Keratinocyte (primary cell): ENCODE results near the gene ISG15. TPM values are rescaled to one million over a fixed set of nuclear protein-coding genes. Genes with fewer than 3 reads are reported as not detected.
"Not testable (repeated sequence)": the region's sequence is repeated elsewhere in the genome, so short reads cannot be mapped to it uniquely, and the experiment has no call there.

Source experiments
- DNase-seq: peaks from one replicate; pipeline ENCODE4 v3.0.0-alpha.2; 2011; ENCODE audit warnings: low read depth, missing footprints, low spot score
- FAIRE-seq: peaks from 2 replicates; lab custom pipeline; 2011; peaks lifted over from hg19 to GRCh38; lab: Jason Lieb, UNC
- H2AFZ ChIP-seq: 2 replicates; pipeline ENCODE4 v1.6.0; 2012; ENCODE audit warnings: low read length, control low read depth, inconsistent platforms; ENCODE audit not compliant: control insufficient read depth
- H3K27ac ChIP-seq: 2 replicates; pipeline ENCODE4 v1.5.1; 2011; ENCODE audit warnings: low read length; ENCODE audit not compliant: control insufficient read depth, insufficient read depth
- H3K27me3 ChIP-seq: 3 replicates; pipeline ENCODE4 v1.6.0; 2011; ENCODE audit warnings: low read length; ENCODE audit not compliant: control insufficient read depth, insufficient read depth; ENCODE audit errors: extremely low read depth
- H3K36me3 ChIP-seq, 2 experiments: 2 replicates in 1 of 2; 3 replicates in 1 of 2; pipeline ENCODE4 v1.5.1; 2011; ENCODE audit warnings: low read length in 2 of 2, mild to moderate bottlenecking in 1 of 2; ENCODE audit not compliant: control insufficient read depth in 2 of 2, insufficient read depth in 2 of 2; ENCODE audit errors: extremely low read depth in 1 of 2
- H3K4me1 ChIP-seq: 3 replicates; pipeline ENCODE4 v1.5.1; 2011; ENCODE audit warnings: low read length; ENCODE audit not compliant: control insufficient read depth, insufficient read depth; ENCODE audit errors: extremely low read depth
- H3K4me2 ChIP-seq: 3 replicates; pipeline ENCODE4 v1.6.0; 2011; ENCODE audit warnings: low read depth, low read length; ENCODE audit not compliant: control insufficient read depth, insufficient read depth; ENCODE audit errors: extremely low read depth
- H3K4me3 ChIP-seq, 3 experiments: fragments of 200-600 bp in 1 of 3; sonication (generic) in 1 of 3; 2 replicates in 2 of 3; 3 replicates in 1 of 3; pipeline ENCODE4 v1.5.1; 2011 to 2016; ENCODE audit warnings: low read length in 3 of 3, mild to moderate bottlenecking in 3 of 3, control low read depth in 2 of 3, inconsistent platforms in 1 of 3, low read depth in 1 of 3, mixed read lengths in 1 of 3, mixed run types in 1 of 3, moderate library complexity in 1 of 3; ENCODE audit not compliant: control insufficient read depth in 2 of 3, insufficient read depth in 2 of 3; ENCODE audit errors: extremely low read depth in 1 of 3
- H3K79me2 ChIP-seq: 2 replicates; pipeline ENCODE4 v1.6.0; 2012; ENCODE audit warnings: low read length; ENCODE audit not compliant: control insufficient read depth, insufficient read depth
- H3K9ac ChIP-seq: 3 replicates; pipeline ENCODE4 v1.6.0; 2011; ENCODE audit warnings: low read length; ENCODE audit not compliant: control insufficient read depth, insufficient read depth; ENCODE audit errors: extremely low read depth
- H3K9me1 ChIP-seq: 3 replicates; pipeline ENCODE4 v1.6.0; 2011; ENCODE audit warnings: low read length; ENCODE audit not compliant: control insufficient read depth, insufficient read depth; ENCODE audit errors: extremely low read depth
- H3K9me3 ChIP-seq: 2 replicates; pipeline ENCODE4 v1.5.1; 2012; ENCODE audit warnings: low read depth, low read length; ENCODE audit not compliant: control insufficient read depth
- H4K20me1 ChIP-seq: 3 replicates; pipeline ENCODE4 v1.6.0; 2011; ENCODE audit warnings: low read length; ENCODE audit not compliant: control insufficient read depth, insufficient read depth; ENCODE audit errors: extremely low read depth
- EZH2 ChIP-seq: IDR thresholded peaks from one replicate; pipeline ENCODE4 v1.6.1; 2012; ENCODE audit warnings: inconsistent platforms, mild to moderate bottlenecking, low read length, moderate library complexity
- dilution Hi-C: fragments of 300-500 bp; cut with MboI; formaldehyde crosslinking; loops from one replicate; pipeline ENCODE4 v1.7.0; 2020; ENCODE audit warnings: low sequenced_read_pairs; ENCODE audit not compliant: extremely low pct_ligation_motif_present
- polyA plus RNA-seq, 5 experiments: library from polyadenylated mRNA; depleted of rRNA in 3 of 5; stranded (reverse) in 3 of 5; stranded (forward) in 1 of 5; unstranded in 1 of 5; fragments of >200 nt; gene quantifications; 1 replicate in 1 of 5; 2 replicates in 3 of 5; 3 replicates in 1 of 5; pipeline versions ENCODE4 v1.2.1 to v1.2.3, GENCODE V29; 2011 to 2012; ENCODE audit warnings: missing spikeins in 2 of 5, low read depth in 1 of 5, low replicate concordance in 1 of 5
- TF ChIP-seq, protein P1 (sequence below), 3 experiments: IDR thresholded peaks in 1 of 3; conservative IDR thresholded peaks in 1 of 3; optimal IDR thresholded peaks in 1 of 3; 2 replicates in 2 of 3; 3 replicates in 1 of 3; pipeline versions ENCODE3 to v1.5.1; 2011; ENCODE audit warnings: low read length in 3 of 3, mild to moderate bottlenecking in 3 of 3, moderate library complexity in 2 of 3, control low read depth in 1 of 3, inconsistent platforms in 1 of 3; ENCODE audit not compliant: insufficient read depth in 2 of 3; ENCODE audit errors: extremely low read depth in 1 of 3

Gene ISG15
- polyA plus RNA-seq, 1 donor (not counting 4 experiments of a cell fraction or from before 2014, with no cell fraction given), result 246 TPM

DNA sequence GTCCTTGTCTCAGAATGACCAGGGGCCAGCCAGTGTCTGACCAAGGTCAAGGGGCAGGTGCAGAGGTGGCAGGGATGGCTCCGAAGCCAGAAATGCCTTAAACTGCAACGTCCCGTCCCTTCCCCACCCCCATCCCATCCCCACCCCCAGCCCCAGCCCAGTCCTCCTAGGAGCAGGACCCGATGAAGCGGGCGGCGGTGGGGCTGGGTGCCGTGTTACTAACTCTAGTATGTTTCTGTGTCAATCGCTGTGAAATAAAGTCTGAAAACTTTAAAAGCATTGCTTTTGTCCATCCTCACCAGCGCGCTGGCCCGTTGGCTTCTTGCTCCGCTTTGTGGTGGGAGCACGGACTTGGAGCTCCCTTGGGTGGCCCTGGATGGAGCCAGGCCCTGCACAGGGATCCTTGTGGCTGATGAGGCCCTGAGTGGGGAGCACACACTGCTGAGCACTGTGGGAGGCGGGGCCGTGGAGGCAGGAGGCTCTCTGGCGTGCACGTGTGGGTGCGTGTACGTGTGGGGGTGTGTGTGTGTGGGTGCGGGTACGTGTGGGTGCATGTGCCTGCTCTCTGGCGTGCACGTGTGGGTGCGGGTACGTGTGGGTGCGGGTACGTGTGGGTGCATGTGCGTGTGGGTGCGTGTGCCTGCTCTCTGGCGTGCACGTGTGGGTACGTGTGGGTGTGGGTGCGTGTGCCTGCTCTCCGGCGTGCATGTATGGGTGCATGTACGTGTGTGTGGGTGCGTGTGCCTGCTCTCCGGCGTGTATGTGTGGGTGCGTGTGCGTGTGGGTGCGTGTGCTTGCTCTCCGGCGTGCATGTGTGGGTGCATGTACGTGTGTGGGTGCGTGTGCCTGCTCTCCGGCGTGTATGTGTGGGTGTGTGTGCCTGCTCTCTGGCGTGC is 42.8 kb downstream of the ISG15 start:
- DNase-seq (no peak), FAIRE-seq (no peak)
- Histone ChIP-seq H3K27me3 (peaks cover 14% of the 10 kb centered on the region), H3K9me1 (no peaks in the 10 kb centered on the region), H3K9ac (no peak overlapping the region), H3K9me3 (no peaks in the 10 kb centered on the region), H3K4me2 (no peak overlapping the region), H3K4me3 (no peak overlapping the region), H4K20me1 (peaks cover 28% of the 10 kb centered on the region), H3K4me1 (peaks cover 7% of the 10 kb centered on the region), H2AFZ (no peak overlapping the region), H3K27ac (no peak overlapping the region), H3K79me2 (no peaks in the 10 kb centered on the region), H3K36me3 (peaks cover 28 to 34% of the 10 kb centered on the region in 2 experiments)
- dilution Hi-C loops, result no loop called here
- no peak for TF ChIP-seq EZH2
- TF ChIP-seq, protein P1, sequence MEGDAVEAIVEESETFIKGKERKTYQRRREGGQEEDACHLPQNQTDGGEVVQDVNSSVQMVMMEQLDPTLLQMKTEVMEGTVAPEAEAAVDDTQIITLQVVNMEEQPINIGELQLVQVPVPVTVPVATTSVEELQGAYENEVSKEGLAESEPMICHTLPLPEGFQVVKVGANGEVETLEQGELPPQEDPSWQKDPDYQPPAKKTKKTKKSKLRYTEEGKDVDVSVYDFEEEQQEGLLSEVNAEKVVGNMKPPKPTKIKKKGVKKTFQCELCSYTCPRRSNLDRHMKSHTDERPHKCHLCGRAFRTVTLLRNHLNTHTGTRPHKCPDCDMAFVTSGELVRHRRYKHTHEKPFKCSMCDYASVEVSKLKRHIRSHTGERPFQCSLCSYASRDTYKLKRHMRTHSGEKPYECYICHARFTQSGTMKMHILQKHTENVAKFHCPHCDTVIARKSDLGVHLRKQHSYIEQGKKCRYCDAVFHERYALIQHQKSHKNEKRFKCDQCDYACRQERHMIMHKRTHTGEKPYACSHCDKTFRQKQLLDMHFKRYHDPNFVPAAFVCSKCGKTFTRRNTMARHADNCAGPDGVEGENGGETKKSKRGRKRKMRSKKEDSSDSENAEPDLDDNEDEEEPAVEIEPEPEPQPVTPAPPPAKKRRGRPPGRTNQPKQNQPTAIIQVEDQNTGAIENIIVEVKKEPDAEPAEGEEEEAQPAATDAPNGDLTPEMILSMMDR (optimal IDR thresholded peaks at IDR 0.05 in 1 of 3, IDR thresholded peaks at IDR 0.05 in 1 of 3, conservative IDR thresholded peaks at IDR 0.05 in 1 of 3; ENCODE audit: extremely low read depth in 1 of 3, insufficient read depth in 2 of 3, low read length in 3 of 3), result no peak

- H3K4me2 ChIP-seq, DNase-seq, FAIRE-seq, H3K4me3 ChIP-seq, H3K27ac ChIP-seq, H3K9me1 ChIP-seq, H3K9ac ChIP-seq, dilution Hi-C loops, H3K4me1 ChIP-seq, H3K9me3 ChIP-seq, H2AFZ ChIP-seq, H3K79me2 ChIP-seq: not testable (repeated sequence)
- H4K20me1 ChIP-seq, result peaks cover 22% of the 10 kb centered on the region
- H3K36me3 ChIP-seq, result peaks cover 16 to 22% of the 10 kb centered on the region in 2 experiments
- peaks cover 27% of the 10 kb centered on the region for H3K27me3 ChIP-seq
Observed at GRCh38 chr1:1057769-1058087, 44.4 kb downstream of the ISG15 start.
